Spleen (tissue), 11 donors: ENCODE results near the gene AKAP6. TPM values are rescaled to one million over a fixed set of nuclear protein-coding genes. Genes with fewer than 3 reads are reported as not detected.

Experiments used
- DNase-seq: peaks from one replicate; pipeline ENCODE4 v3.0.0-alpha.2; 2020
- H3K27ac ChIP-seq, 8 donors: fragments of 200-600 bp; sonication (generic) in 7 of 8; 1 replicate in 4 of 8; 2 replicates in 4 of 8; pipeline versions ENCODE4 v1.5.0 to v1.8.0; 2016 to 2021; ENCODE audit warnings: inconsistent platforms in 4 of 8, mild to moderate bottlenecking in 4 of 8, moderate library complexity in 1 of 8
- H3K27me3 ChIP-seq, 7 donors: fragments of 200-600 bp; sonication (generic) in 6 of 7; replicated peaks in 1 of 7; 1 replicate in 4 of 7; 2 replicates in 3 of 7; pipeline versions ENCODE4 v1.5.0 to v1.8.0; 2016 to 2021; ENCODE audit warnings: inconsistent platforms in 3 of 7, mild to moderate bottlenecking in 1 of 7
- H3K36me3 ChIP-seq, 6 donors: fragments of 200-600 bp; sonication (generic) in 5 of 6; 1 replicate in 4 of 6; 2 replicates in 2 of 6; pipeline versions ENCODE4 v1.5.0 to v1.8.0; 2016 to 2021; ENCODE audit warnings: inconsistent platforms in 2 of 6
- H3K4me1 ChIP-seq, 6 donors: fragments of 200-600 bp; sonication (generic) in 5 of 6; 1 replicate in 3 of 6; 2 replicates in 3 of 6; pipeline versions ENCODE4 v1.5.0 to v1.8.0; 2016 to 2021; ENCODE audit warnings: inconsistent platforms in 3 of 6
- H3K4me3 ChIP-seq, 8 donors: fragments of 200-600 bp; sonication (generic) in 7 of 8; 1 replicate in 4 of 8; 2 replicates in 4 of 8; pipeline versions ENCODE4 v1.5.0 to v1.8.0; 2016 to 2021; ENCODE audit warnings: inconsistent platforms in 4 of 8, mild to moderate bottlenecking in 4 of 8, moderate library complexity in 2 of 8
- H3K9me3 ChIP-seq, 8 donors: fragments of 200-600 bp; sonication (generic) in 7 of 8; 1 replicate in 4 of 8; 2 replicates in 4 of 8; pipeline versions ENCODE4 v1.5.0 to v1.8.0; 2016 to 2021; ENCODE audit warnings: inconsistent platforms in 4 of 8
- POLR2A ChIP-seq, 3 donors: fragments of 450-650 bp; IDR thresholded peaks; one replicate each; pipeline ENCODE4 v1.5.1; 2017; ENCODE audit warnings: antibody characterized with exemption in 3 of 3, mild to moderate bottlenecking in 1 of 3
- POLR2AphosphoS5 ChIP-seq, 3 donors: sonication (generic); formaldehyde crosslinking; IDR thresholded peaks; one replicate each; pipeline ENCODE4 v1.5.1; 2017; ENCODE audit warnings: antibody characterized with exemption in 3 of 3
- WGBS, 5 donors: extraction: QIAGEN DNeasy Blood & Tissue Kit in 3 of 5; methylation state at CpG; one replicate each; pipeline versions ENCODE4 v1.1.5 to v1.1.7; 2013 to 2018; 5-methylcytosine and 5-hydroxymethylcytosine counted together
- intact Hi-C: fragments of 100-400 bp; cut with DNase I; formaldehyde crosslinking; loops from one replicate; pipeline ENCODE4 v1.15.0; 2023; ENCODE audit warnings: low total_unique reads
- polyA plus RNA-seq, 3 donors: library from polyadenylated mRNA; stranded (reverse); fragments of 200-250 nt; gene quantifications; one replicate each; pipeline ENCODE4 v1.2.1, GENCODE V29; 2013
- total RNA-seq, 7 donors: library from RNA; depleted of rRNA in 3 of 7; stranded (reverse); fragments of >200 nt in 3 of 7; fragmentation: NEBNext Ultra II Directional in 4 of 7; extraction: Animal tissue kit (Norgen Biotek cat#: 25700) in 4 of 7; gene quantifications; one replicate each; pipeline versions ENCODE4 v1.1.0 to v1.2.1, GENCODE V29; 2016 to 2021
- TF ChIP-seq, protein P1 (sequence below), 11 experiments: fragments of 200-600 bp in 7 of 11; fragments of 450-650 bp in 4 of 11; sonication (generic) in 4 of 11; IDR thresholded peaks in 8 of 11; conservative IDR thresholded peaks in 3 of 11; 1 replicate in 7 of 11; 2 replicates in 4 of 11; pipeline versions ENCODE4 v1.4.0 to v1.8.0; 2016 to 2021; ENCODE audit warnings: antibody characterized with exemption in 11 of 11, inconsistent platforms in 4 of 11, mild to moderate bottlenecking in 1 of 11
- donor health status: healthy with polysubstance abuse.
- donor health status: DM: no; HTN: no; CAD: no; lungs with moderate emphysema.
- donor health status: DM: no; HTN: no; CAD: no.
- donor health status: Bipolar disorder and iron deficiency.
- donor health status: healthy.
- donor health status: DM: no; HTN: no; CAD: no.
- donor health status: DM: yes; HTN: yes; CAD: no.

AKAP6 gene
- total and polyA plus RNA-seq, 10 donors, result 0.20 to 12.1 (median 4.8) TPM

GRCh38 chr14:32525591-32525990, 196.5 kb downstream of the AKAP6 start:
- Histone ChIP-seq H3K4me1 (no peaks in the 10 kb centered on the region), H3K27me3 (no peaks in the 10 kb centered on the region), H3K36me3 (no peaks in the 10 kb centered on the region), H3K4me3 (no peak overlapping the region), H3K9me3 (peaks cover 0 to 6% (median 0%) of the 10 kb centered on the region in 8 donors), H3K27ac (no peak overlapping the region)
- WGBS, 5 donors, result 84 to 98% (median 88%) methylated on average over 2 of the region's 2 CpGs
- no peak for DNase-seq
- intact Hi-C loops, result no loop called here
- TF ChIP-seq POLR2A (IDR thresholded peaks at IDR 0.05) (no peak), POLR2AphosphoS5 (IDR thresholded peaks at IDR 0.05) (no peak)
- TF ChIP-seq, protein P1, sequence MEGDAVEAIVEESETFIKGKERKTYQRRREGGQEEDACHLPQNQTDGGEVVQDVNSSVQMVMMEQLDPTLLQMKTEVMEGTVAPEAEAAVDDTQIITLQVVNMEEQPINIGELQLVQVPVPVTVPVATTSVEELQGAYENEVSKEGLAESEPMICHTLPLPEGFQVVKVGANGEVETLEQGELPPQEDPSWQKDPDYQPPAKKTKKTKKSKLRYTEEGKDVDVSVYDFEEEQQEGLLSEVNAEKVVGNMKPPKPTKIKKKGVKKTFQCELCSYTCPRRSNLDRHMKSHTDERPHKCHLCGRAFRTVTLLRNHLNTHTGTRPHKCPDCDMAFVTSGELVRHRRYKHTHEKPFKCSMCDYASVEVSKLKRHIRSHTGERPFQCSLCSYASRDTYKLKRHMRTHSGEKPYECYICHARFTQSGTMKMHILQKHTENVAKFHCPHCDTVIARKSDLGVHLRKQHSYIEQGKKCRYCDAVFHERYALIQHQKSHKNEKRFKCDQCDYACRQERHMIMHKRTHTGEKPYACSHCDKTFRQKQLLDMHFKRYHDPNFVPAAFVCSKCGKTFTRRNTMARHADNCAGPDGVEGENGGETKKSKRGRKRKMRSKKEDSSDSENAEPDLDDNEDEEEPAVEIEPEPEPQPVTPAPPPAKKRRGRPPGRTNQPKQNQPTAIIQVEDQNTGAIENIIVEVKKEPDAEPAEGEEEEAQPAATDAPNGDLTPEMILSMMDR (IDR thresholded peaks at IDR 0.05 in 8 of 11, conservative IDR thresholded peaks at IDR 0.05 in 3 of 11), result no peak

GRCh38 chr14:32530800-32531199, 201.7 kb downstream of the AKAP6 start:
- no peak overlapping the region for H3K27ac ChIP-seq
- H3K4me3 ChIP-seq, result no peak overlapping the region
- H3K9me3 ChIP-seq, result no peaks in the 10 kb centered on the region
- WGBS, 5 donors, result 46 to 53% (median 48%) methylated on average over 1 of the region's 1 CpG
- no peak for DNase-seq
- H3K36me3 ChIP-seq, result no peaks in the 10 kb centered on the region
- no peaks in the 10 kb centered on the region for H3K27me3 ChIP-seq
- TF ChIP-seq, protein P1 (IDR thresholded peaks at IDR 0.05 in 8 of 11, conservative IDR thresholded peaks at IDR 0.05 in 3 of 11), result no peak
- TF ChIP-seq POLR2A (IDR thresholded peaks at IDR 0.05), result no peak
- no peak for TF ChIP-seq POLR2AphosphoS5 (IDR thresholded peaks at IDR 0.05)
- no peaks in the 10 kb centered on the region for H3K4me1 ChIP-seq
- intact Hi-C loops, result no loop called here

DNA sequence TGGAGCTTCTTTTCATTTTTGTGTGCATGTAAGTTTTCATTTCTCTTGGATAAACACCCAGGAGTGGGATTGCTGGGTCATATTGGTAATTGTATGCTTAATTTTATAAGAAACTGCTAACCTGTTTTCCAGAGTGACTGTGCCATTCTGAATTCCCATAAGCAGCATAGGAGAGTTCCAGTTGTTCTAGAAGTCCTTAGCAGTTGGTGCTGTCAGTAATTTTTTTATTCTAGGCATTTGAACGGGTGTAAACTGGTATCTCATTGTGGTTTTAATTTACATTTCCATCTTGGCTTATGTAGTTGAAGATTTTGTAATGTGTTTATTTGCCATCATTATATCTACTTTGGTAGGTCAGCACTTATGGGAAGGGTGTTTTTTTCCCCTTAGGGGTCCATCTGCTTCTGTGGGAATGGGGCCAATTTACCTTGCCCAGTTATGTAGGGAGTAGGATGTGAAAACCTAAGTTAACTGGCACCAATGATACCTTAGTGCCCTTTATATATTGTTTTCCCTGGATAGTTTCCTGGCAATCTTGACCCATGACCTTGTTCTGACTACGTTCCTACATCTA, 202.9 kb downstream of the AKAP6 start:
- intact Hi-C loops, result no loop called here
- no peaks in the 10 kb centered on the region for H3K36me3 ChIP-seq
- no peak for DNase-seq
- WGBS, 5 donors, result 66 to 72% (median 71%) methylated on average over 2 of the region's 2 CpGs
- no peaks in the 10 kb centered on the region for H3K9me3 ChIP-seq
- H3K4me3 ChIP-seq, result no peak overlapping the region
- TF ChIP-seq POLR2A (IDR thresholded peaks at IDR 0.05), result no peak
- no peak for TF ChIP-seq POLR2AphosphoS5 (IDR thresholded peaks at IDR 0.05)
- TF ChIP-seq, protein P1 (IDR thresholded peaks at IDR 0.05 in 8 of 11, conservative IDR thresholded peaks at IDR 0.05 in 3 of 11), result no peak
- no peak overlapping the region for H3K27ac ChIP-seq
- H3K27me3 ChIP-seq, result no peaks in the 10 kb centered on the region
- no peaks in the 10 kb centered on the region for H3K4me1 ChIP-seq

GRCh38 chr14:32534145-32534544, 205.0 kb downstream of the AKAP6 start:
- Histone ChIP-seq H3K4me3 (no peak overlapping the region), H3K27ac (no peak overlapping the region), H3K27me3 (no peaks in the 10 kb centered on the region), H3K9me3 (no peaks in the 10 kb centered on the region), H3K4me1 (no peaks in the 10 kb centered on the region), H3K36me3 (no peaks in the 10 kb centered on the region)
- no peak for DNase-seq
- WGBS, 5 donors, result 62 to 84% (median 71%) methylated on average over 3 of the region's 3 CpGs
- intact Hi-C loops, result no loop called here
- TF ChIP-seq POLR2AphosphoS5 (IDR thresholded peaks at IDR 0.05) (no peak), POLR2A (IDR thresholded peaks at IDR 0.05) (no peak)
- TF ChIP-seq, protein P1 (IDR thresholded peaks at IDR 0.05 in 8 of 11, conservative IDR thresholded peaks at IDR 0.05 in 3 of 11), result no peak
